Chondrocyte (in vitro differentiated cells): ENCODE measurements around the gene ZNF280B. TPM values are rescaled to one million over a fixed set of nuclear protein-coding genes. Genes with fewer than 3 reads are reported as not detected.

Source experiments
- DNase-seq: peaks from one replicate; pipeline ENCODE4 v3.0.0; 2021; ENCODE audit warnings: mixed read lengths, low spot score
- H3K27ac Mint-ChIP-seq: one replicate; pipeline ENCODE4 v1.8.0; 2021; ENCODE audit warnings: mild to moderate bottlenecking, moderate library complexity, mixed read lengths; ENCODE audit not compliant: unreplicated experiment
- H3K27me3 Mint-ChIP-seq: 2 replicates; pipeline ENCODE4 v1.8.0; 2021; ENCODE audit warnings: low read depth, mixed read lengths
- H3K36me3 Mint-ChIP-seq: 2 replicates; pipeline ENCODE4 v1.8.0; 2021; ENCODE audit warnings: low read depth, mixed read lengths
- H3K4me1 Mint-ChIP-seq: 2 replicates; pipeline ENCODE4 v1.8.0; 2021; ENCODE audit warnings: low read depth, mild to moderate bottlenecking, mixed read lengths
- H3K4me3 Mint-ChIP-seq: one replicate; pipeline ENCODE4 v1.8.0; 2021; ENCODE audit warnings: mild to moderate bottlenecking, moderate library complexity, mixed read lengths; ENCODE audit not compliant: unreplicated experiment
- H3K9me3 Mint-ChIP-seq: 2 replicates; pipeline ENCODE4 v1.8.0; 2021; ENCODE audit warnings: low read depth, mixed read lengths
- CTCF ChIP-seq: fragments of 200-600 bp; sonication (generic); IDR thresholded peaks from 2 replicates; pipeline ENCODE4 v1.5.0; 2021; ENCODE audit warnings: antibody characterized with exemption, mild to moderate bottlenecking, moderate library complexity
- long read RNA-seq: library from polyadenylated mRNA; stranded (forward); transcript quantifications from one replicate; pipeline ENCODE4 v2.0.0, GENCODE V29; 2021
- total RNA-seq: library from RNA; stranded (reverse); gene quantifications from 3 replicates; pipeline ENCODE4 v1.2.1, GENCODE V29; 2021

Gene ZNF280B
- total RNA-seq, result 4.5 to 4.7 TPM (median 4.6 TPM) in 3 replicates
- long read RNA-seq, partial matches to known transcripts, result 0 of 2 reads
- long read RNA-seq, other reads (novel, unspliced or antisense), result 2 of 2 reads

GRCh38 chr22:22508274-22509176 lies at the start of gene ZNF280B:
Gene ZNF280B, minus strand, starts transcription at chr22:22508742. Its CDS starts 19,344 bp downstream, at chr22:22489398.
- no peak for DNase-seq
- Mint-ChIP-seq H3K27me3 (peaks cover 17% of the 10 kb centered on the region), H3K4me3 (peak within 1 kb of the TSS; percentile 85), H3K36me3 (peaks cover 15% of the 10 kb centered on the region), H3K27ac (peak within 1 kb of the TSS; percentile 37), H3K9me3 (peaks cover 7% of the 10 kb centered on the region), H3K4me1 (peaks cover 15% of the 10 kb centered on the region)
- TF ChIP-seq CTCF, result peak; percentile 85

GRCh38 chr22:22556995-22557925 lies 48.7 kb upstream of the ZNF280B start:
- Mint-ChIP-seq H3K9me3 (no peaks in the 10 kb centered on the region), H3K27me3 (peaks cover 13% of the 10 kb centered on the region), H3K4me1 (no peaks in the 10 kb centered on the region), H3K4me3 (no peak overlapping the region), H3K27ac (no peak overlapping the region), H3K36me3 (no peaks in the 10 kb centered on the region)
- DNase-seq, result no peak
- TF ChIP-seq CTCF, result no peak

GRCh38 chr22:22556578-22556977 lies 48.0 kb upstream of the ZNF280B start:
- no peaks in the 10 kb centered on the region for H3K4me1 Mint-ChIP-seq
- no peaks in the 10 kb centered on the region for H3K36me3 Mint-ChIP-seq
- no peaks in the 10 kb centered on the region for H3K9me3 Mint-ChIP-seq
- peaks cover 13% of the 10 kb centered on the region for H3K27me3 Mint-ChIP-seq
- TF ChIP-seq CTCF, result no peak
- no peak overlapping the region for H3K4me3 Mint-ChIP-seq
- no peak overlapping the region for H3K27ac Mint-ChIP-seq
- DNase-seq, result no peak

- no peaks in the 10 kb centered on the region for H3K9me3 Mint-ChIP-seq
- H3K27ac Mint-ChIP-seq, result no peak overlapping the region
- no peak for TF ChIP-seq CTCF
- H3K4me3 Mint-ChIP-seq, result no peak overlapping the region
- DNase-seq, result no peak
- H3K27me3 Mint-ChIP-seq, result peaks cover 19% of the 10 kb centered on the region
- H3K4me1 Mint-ChIP-seq, result no peaks in the 10 kb centered on the region
- H3K36me3 Mint-ChIP-seq, result no peaks in the 10 kb centered on the region
Observed at GRCh38 chr22:22555596-22555995, 47.1 kb upstream of the ZNF280B start.
